Peyer's patch (tissue), 4 donors: ENCODE data around the gene HHLA2. TPM values are rescaled to one million over a fixed set of nuclear protein-coding genes. Genes with fewer than 3 reads are reported as not detected.

Source experiments
- DNase-seq, 3 donors: peaks; one replicate each; pipeline ENCODE4 v3.0.0-alpha.2; 2017 to 2019
- H3K27ac ChIP-seq, 4 donors: fragments of 200-600 bp; sonication (generic); one replicate each; pipeline ENCODE4 v1.5.1; 2016 to 2019
- H3K27me3 ChIP-seq, 2 donors: fragments of 200-600 bp; sonication (generic); one replicate each; pipeline ENCODE4 v1.5.1; 2019
- H3K36me3 ChIP-seq, 3 donors: fragments of 200-600 bp; sonication (generic); one replicate each; pipeline ENCODE4 v1.5.1; 2016 to 2019
- H3K4me1 ChIP-seq, 4 donors: fragments of 200-600 bp; sonication (generic); one replicate each; pipeline ENCODE4 v1.5.1; 2016 to 2019
- H3K4me3 ChIP-seq, 4 donors: fragments of 200-600 bp; sonication (generic); 1 replicate in 3 of 4; 2 replicates in 1 of 4; pipeline ENCODE4 v1.5.1; 2016 to 2019; ENCODE audit warnings: mild to moderate bottlenecking in 1 of 4
- H3K9me3 ChIP-seq, 4 donors: fragments of 200-600 bp; sonication (generic); one replicate each; pipeline ENCODE4 v1.5.1; 2016 to 2019; ENCODE audit warnings: mild to moderate bottlenecking in 1 of 4
- CTCF ChIP-seq, 6 experiments: fragments of 450-650 bp in 4 of 6; fragments of 200-600 bp in 2 of 6; sonication (generic) in 1 of 6; IDR thresholded peaks; one replicate each; pipeline ENCODE4 v1.5.1; 2017 to 2019; ENCODE audit warnings: antibody characterized with exemption in 6 of 6, mild to moderate bottlenecking in 3 of 6, moderate library complexity in 1 of 6
- POLR2A ChIP-seq, 2 donors: fragments of 450-650 bp; IDR thresholded peaks; one replicate each; pipeline ENCODE4 v1.5.1; 2017; ENCODE audit warnings: antibody characterized with exemption in 2 of 2, mild to moderate bottlenecking in 2 of 2, moderate library complexity in 2 of 2
- total RNA-seq, 4 donors: library from RNA; depleted of rRNA; stranded (reverse); fragments of >200 nt; gene quantifications; one replicate each; pipeline ENCODE4 v1.1.0, GENCODE V29; 2016

The HHLA2 gene
- total RNA-seq, 4 donors from 2014 or later, result 14.9 to 276 (median 145) TPM

- DNase-seq, result no peak
- H3K4me3 ChIP-seq, result no peak overlapping the region
- no peaks in the 10 kb centered on the region for H3K27me3 ChIP-seq
- no peak for TF ChIP-seq POLR2A (IDR thresholded peaks at IDR 0.05)
- H3K27ac ChIP-seq, result no peak overlapping the region
- no peaks in the 10 kb centered on the region for H3K36me3 ChIP-seq
- H3K9me3 ChIP-seq, result no peaks in the 10 kb centered on the region
- H3K4me1 ChIP-seq, result no peaks in the 10 kb centered on the region
Measured at GRCh38 chr3:108383306-108383705, 87.0 kb downstream of the HHLA2 start.

- no peaks in the 10 kb centered on the region for H3K27me3 ChIP-seq
- no peaks in the 10 kb centered on the region for H3K4me1 ChIP-seq
- H3K4me3 ChIP-seq, result no peak overlapping the region
- TF ChIP-seq POLR2A (IDR thresholded peaks at IDR 0.05) (no peak), CTCF (IDR thresholded peaks at IDR 0.05) (no peak)
- DNase-seq, result no peak
- H3K36me3 ChIP-seq, result no peaks in the 10 kb centered on the region
- no peak overlapping the region for H3K27ac ChIP-seq
- H3K9me3 ChIP-seq, result no peaks in the 10 kb centered on the region
Measured at GRCh38 chr3:108387063-108387462, 90.7 kb downstream of the HHLA2 start.

- Histone ChIP-seq H3K36me3 (no peaks in the 10 kb centered on the region), H3K9me3 (no peaks in the 10 kb centered on the region), H3K27ac (no peak overlapping the region), H3K4me3 (no peak overlapping the region), H3K4me1 (no peaks in the 10 kb centered on the region), H3K27me3 (no peaks in the 10 kb centered on the region)
- no peak for DNase-seq
- TF ChIP-seq POLR2A (IDR thresholded peaks at IDR 0.05), result no peak
- no peak for TF ChIP-seq CTCF (IDR thresholded peaks at IDR 0.05)
Measured at GRCh38 chr3:108388136-108389132, 92.1 kb downstream of the HHLA2 start.

- Histone ChIP-seq H3K4me3 (no peak overlapping the region), H3K27me3 (no peaks in the 10 kb centered on the region), H3K27ac (no peak overlapping the region), H3K4me1 (no peaks in the 10 kb centered on the region), H3K9me3 (no peaks in the 10 kb centered on the region), H3K36me3 (no peaks in the 10 kb centered on the region)
- DNase-seq, result no peak
- TF ChIP-seq POLR2A (IDR thresholded peaks at IDR 0.05) (no peak), CTCF (IDR thresholded peaks at IDR 0.05) (no peak)
Measured at GRCh38 chr3:108389372-108389771, 93.0 kb downstream of the HHLA2 start.

GRCh38 chr3:108391917-108392593 lies 95.7 kb downstream of the HHLA2 start:
- no peaks in the 10 kb centered on the region for H3K36me3 ChIP-seq
- no peak for DNase-seq
- H3K9me3 ChIP-seq, result no peaks in the 10 kb centered on the region
- no peak overlapping the region for H3K4me3 ChIP-seq
- no peak overlapping the region for H3K27ac ChIP-seq
- no peaks in the 10 kb centered on the region for H3K27me3 ChIP-seq
- no peak for TF ChIP-seq CTCF (IDR thresholded peaks at IDR 0.05)
- no peak for TF ChIP-seq POLR2A (IDR thresholded peaks at IDR 0.05)
- no peaks in the 10 kb centered on the region for H3K4me1 ChIP-seq
